Upper lobe of right lung (tissue), 1 donor: Measurements from ENCODE around the gene SLC6A17. TPM values are rescaled to one million over a fixed set of nuclear protein-coding genes. Genes with fewer than 3 reads are reported as not detected.

ENCODE experiments used
- ATAC-seq: fragments of 200-7000 bp; cut with Tn5 transposase; one replicate; pipeline ENCODE4 v1.9.1; 2020; ENCODE audit warnings: mild to moderate bottlenecking, moderate library complexity
- DNase-seq: peaks from one replicate; pipeline ENCODE4 v3.0.0-alpha.2; 2020
- H3K27ac ChIP-seq: fragments of 200-600 bp; one replicate; pipeline ENCODE4 v1.8.0; 2022
- H3K27me3 ChIP-seq: fragments of 200-600 bp; one replicate; pipeline ENCODE4 v1.8.0; 2022; ENCODE audit warnings: mild to moderate bottlenecking
- H3K36me3 ChIP-seq: fragments of 200-600 bp; one replicate; pipeline ENCODE4 v1.8.0; 2022
- H3K4me1 ChIP-seq: fragments of 200-600 bp; one replicate; pipeline ENCODE4 v1.8.0; 2022
- H3K4me3 ChIP-seq: fragments of 200-600 bp; one replicate; pipeline ENCODE4 v1.8.0; 2022; ENCODE audit warnings: mild to moderate bottlenecking
- H3K9me3 ChIP-seq: fragments of 200-600 bp; one replicate; pipeline ENCODE4 v1.8.0; 2022
- intact Hi-C: fragments of 100-400 bp; cut with DNase I; formaldehyde crosslinking; loops from one replicate; pipeline ENCODE4 v1.11.0; 2022
- total RNA-seq: library from RNA; stranded (reverse); fragmentation: NEBNext Ultra II Directional; extraction: Animal tissue kit (Norgen Biotek cat#: 25700); gene quantifications from one replicate; pipeline ENCODE4 v1.2.1, GENCODE V29; 2021
- TF ChIP-seq, protein P1 (sequence below): fragments of 200-600 bp; IDR thresholded peaks from one replicate; pipeline ENCODE4 v1.8.0; 2022; ENCODE audit warnings: antibody characterized with exemption
- donor health status: DM: no; HTN: yes; CAD: no; lungs with severe emphysema.

The SLC6A17 gene
- total RNA-seq, 1 donor from 2014 or later = 0.06 TPM

DNA sequence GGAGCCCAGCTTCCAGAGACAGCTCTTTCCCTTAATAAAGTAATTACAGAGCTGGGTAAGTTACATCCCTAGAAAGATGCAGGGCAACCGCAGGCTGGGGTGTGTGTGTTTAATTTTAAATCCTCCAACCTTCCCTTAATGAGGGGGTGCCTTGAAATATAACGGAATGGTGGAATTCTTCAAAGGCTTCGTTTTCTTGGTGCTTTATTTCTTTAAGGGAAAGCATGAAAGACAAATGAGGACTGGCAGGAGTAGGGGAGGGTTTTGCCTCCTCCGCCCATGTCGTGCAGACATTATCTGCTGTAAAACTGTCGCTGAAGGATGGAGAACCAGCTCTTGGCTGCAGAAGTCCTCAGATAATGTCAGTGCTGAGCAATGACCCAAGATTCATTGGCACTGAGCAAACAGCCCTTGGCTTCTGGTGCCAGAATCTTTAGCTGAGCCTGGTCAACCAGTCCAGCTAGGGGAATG is 15.5 kb downstream of the SLC6A17 start:
- Histone ChIP-seq H3K27me3 (no peaks in the 10 kb centered on the region), H3K36me3 (no peaks in the 10 kb centered on the region), H3K4me1 (no peaks in the 10 kb centered on the region), H3K9me3 (no peaks in the 10 kb centered on the region), H3K4me3 (no peak overlapping the region), H3K27ac (no peak overlapping the region)
- DNase-seq (no peak), ATAC-seq (no peak)
- intact Hi-C loops = no loop called here
- TF ChIP-seq, protein P1, sequence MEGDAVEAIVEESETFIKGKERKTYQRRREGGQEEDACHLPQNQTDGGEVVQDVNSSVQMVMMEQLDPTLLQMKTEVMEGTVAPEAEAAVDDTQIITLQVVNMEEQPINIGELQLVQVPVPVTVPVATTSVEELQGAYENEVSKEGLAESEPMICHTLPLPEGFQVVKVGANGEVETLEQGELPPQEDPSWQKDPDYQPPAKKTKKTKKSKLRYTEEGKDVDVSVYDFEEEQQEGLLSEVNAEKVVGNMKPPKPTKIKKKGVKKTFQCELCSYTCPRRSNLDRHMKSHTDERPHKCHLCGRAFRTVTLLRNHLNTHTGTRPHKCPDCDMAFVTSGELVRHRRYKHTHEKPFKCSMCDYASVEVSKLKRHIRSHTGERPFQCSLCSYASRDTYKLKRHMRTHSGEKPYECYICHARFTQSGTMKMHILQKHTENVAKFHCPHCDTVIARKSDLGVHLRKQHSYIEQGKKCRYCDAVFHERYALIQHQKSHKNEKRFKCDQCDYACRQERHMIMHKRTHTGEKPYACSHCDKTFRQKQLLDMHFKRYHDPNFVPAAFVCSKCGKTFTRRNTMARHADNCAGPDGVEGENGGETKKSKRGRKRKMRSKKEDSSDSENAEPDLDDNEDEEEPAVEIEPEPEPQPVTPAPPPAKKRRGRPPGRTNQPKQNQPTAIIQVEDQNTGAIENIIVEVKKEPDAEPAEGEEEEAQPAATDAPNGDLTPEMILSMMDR = no peak

DNA sequence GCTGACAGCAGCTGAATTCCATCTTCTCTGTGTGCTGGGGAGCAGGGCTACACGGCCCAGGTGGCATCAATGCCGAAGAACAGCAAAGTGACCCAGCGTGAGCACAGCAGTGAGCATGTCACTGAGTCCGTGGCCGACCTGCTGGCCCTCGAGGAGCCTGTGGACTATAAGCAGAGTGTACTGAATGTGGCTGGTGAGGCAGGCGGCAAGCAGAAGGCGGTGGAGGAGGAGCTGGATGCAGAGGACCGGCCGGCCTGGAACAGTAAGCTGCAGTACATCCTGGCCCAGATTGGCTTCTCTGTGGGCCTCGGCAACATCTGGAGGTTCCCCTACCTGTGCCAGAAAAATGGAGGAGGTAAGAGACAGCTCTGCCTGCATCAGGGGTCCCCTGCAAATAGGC is 16.6 kb downstream of the SLC6A17 start:
- TF ChIP-seq, protein P1 = no peak
- Histone ChIP-seq H3K27ac (no peak overlapping the region), H3K27me3 (peaks cover 1% of the 10 kb centered on the region), H3K4me3 (no peak overlapping the region), H3K4me1 (no peaks in the 10 kb centered on the region), H3K9me3 (no peaks in the 10 kb centered on the region), H3K36me3 (no peaks in the 10 kb centered on the region)
- ATAC-seq (no peak), DNase-seq (no peak)
- intact Hi-C loops = no loop called here

DNA sequence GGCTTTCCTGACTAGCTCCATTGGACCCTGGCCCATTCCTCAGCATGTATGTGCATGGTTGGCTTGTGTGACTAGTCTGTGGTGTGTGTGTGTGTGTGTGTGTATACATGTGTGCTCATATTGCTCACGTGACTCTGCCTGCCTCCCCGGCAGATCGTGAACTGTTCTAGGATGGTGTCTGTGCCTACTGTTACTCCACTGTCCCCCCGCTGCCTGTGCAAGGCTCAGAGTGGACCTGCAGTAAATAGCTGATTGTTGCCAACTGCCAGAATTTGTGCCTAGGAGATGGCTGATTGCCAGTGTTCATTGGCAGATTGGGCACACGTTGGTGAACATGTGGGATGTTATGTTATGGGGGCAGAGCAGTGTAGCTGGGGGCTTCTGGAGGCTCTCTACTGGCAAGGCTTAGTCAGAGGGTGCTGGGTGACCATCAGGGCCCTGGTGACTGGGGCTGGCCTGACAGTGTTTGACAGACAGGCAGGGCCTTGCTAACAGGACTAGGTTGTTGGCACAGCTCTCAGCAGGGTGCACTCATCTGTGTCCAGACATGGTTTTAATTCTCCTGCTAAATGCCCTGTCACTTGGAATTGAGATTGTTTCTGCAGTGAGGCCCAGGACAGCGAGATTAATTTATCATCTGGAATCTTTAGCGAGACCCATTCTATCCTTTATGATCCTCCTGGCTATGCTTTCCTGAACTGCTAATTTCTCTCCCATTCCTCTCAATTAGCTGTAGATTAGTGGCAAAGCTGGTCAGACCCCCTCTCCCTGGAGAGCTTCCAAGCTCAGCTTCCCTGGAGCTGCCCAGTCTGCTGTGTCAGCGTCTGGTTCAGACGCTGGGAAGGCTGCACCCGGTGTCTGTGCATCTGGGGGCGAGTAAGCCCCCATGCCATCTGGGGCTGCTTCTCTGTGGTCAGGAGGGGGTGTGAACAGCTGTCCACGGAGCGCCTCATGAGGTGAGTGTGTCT is 20.8 kb downstream of the SLC6A17 start:
- no peaks in the 10 kb centered on the region for H3K36me3 ChIP-seq
- no peaks in the 10 kb centered on the region for H3K4me1 ChIP-seq
- H3K27me3 ChIP-seq = peaks cover 16% of the 10 kb centered on the region
- intact Hi-C loops = no loop called here
- DNase-seq (no peak), ATAC-seq (no peak)
- H3K27ac ChIP-seq = no peak overlapping the region
- TF ChIP-seq, protein P1 = no peak
- no peaks in the 10 kb centered on the region for H3K9me3 ChIP-seq
- H3K4me3 ChIP-seq = no peak overlapping the region

DNA sequence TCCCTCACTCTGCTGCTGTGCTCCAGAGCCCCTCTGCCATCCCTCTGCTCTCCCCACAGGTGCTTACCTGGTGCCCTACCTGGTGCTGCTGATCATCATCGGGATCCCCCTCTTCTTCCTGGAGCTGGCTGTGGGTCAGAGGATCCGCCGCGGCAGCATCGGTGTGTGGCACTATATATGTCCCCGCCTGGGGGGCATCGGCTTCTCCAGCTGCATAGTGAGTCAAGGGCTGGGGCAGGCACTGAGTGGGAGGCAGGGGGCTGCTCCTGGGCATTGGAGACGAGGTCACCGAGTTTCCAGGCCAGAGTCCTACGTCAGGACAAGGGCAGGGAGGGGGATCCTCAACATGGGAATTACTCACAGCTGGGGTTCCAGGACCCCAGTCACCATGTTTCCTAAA is 21.7 kb downstream of the SLC6A17 start:
- intact Hi-C loops = no loop called here

DNA sequence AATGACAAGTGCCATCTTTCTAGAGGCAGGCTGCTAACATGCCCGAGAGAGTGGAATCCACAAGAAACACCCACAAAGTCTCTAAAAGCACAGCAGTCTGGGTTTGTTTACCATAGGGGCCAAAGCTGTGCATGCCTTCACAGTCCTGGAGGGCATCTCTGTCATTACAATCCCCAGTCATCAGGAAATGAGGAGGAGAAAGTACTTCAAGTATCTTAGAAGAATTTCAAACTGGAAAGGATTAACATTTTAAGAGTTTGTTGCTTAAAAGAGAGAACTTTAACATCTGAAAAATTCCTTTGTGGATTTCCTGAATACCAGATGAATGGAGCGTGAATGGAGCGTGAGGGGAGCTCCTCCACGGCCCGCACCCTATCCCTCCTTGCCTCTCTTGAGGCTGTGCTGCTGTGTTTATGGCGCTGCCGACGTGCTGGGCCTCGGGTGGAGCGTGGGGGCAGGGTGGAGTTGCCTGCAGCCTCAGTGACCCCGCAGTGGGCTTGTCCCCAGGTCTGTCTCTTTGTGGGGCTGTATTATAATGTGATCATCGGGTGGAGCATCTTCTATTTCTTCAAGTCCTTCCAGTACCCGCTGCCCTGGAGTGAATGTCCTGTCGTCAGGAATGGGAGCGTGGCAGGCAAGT is 23.3 kb downstream of the SLC6A17 start:
- intact Hi-C loops = no loop called here
- Histone ChIP-seq H3K4me1 (no peaks in the 10 kb centered on the region), H3K9me3 (peaks cover 1% of the 10 kb centered on the region), H3K27ac (no peak overlapping the region), H3K36me3 (no peaks in the 10 kb centered on the region), H3K27me3 (peaks cover 16% of the 10 kb centered on the region), H3K4me3 (no peak overlapping the region)
- ATAC-seq (no peak), DNase-seq (no peak)
- TF ChIP-seq, protein P1 = no peak

More for the DNA sequence above, 21.7 kb downstream of the SLC6A17 start:
- no peak overlapping the region for H3K4me3 ChIP-seq
- DNase-seq (no peak), ATAC-seq (no peak)
- no peaks in the 10 kb centered on the region for H3K4me1 ChIP-seq
- H3K27ac ChIP-seq = no peak overlapping the region
- H3K36me3 ChIP-seq = no peaks in the 10 kb centered on the region
- no peaks in the 10 kb centered on the region for H3K9me3 ChIP-seq
- peaks cover 16% of the 10 kb centered on the region for H3K27me3 ChIP-seq
- TF ChIP-seq, protein P1 = no peak
